Naive thymus-derived CD4-positive, alpha-beta T cell (primary cell): Measurements from ENCODE around the gene MAN1A1. TPM values are rescaled to one million over a fixed set of nuclear protein-coding genes. Genes with fewer than 3 reads are reported as not detected.

Experiments used
- ATAC-seq: fragments of 150-1000 bp; cut with Tn5 transposase; 2 replicates; pipeline ENCODE4 v1.10.0; 2021; ENCODE audit warnings: mild to moderate bottlenecking, moderate library complexity
- CTCF ChIA-PET: fragments of 350-600 bp; sonication (Branson Sonifier 250); formaldehyde crosslinking; loops from one replicate; lab custom pipeline; 2021; ENCODE audit warnings: antibody characterized with exemption; lab: Charles Lee
- POLR2A ChIA-PET: fragments of 350-600 bp; sonication (Branson Sonifier 250); formaldehyde crosslinking; loops from one replicate; lab custom pipeline; 2021; ENCODE audit warnings: antibody characterized with exemption, inconsistent platforms; lab: Charles Lee
- DNase-seq, 9 donors: peaks; one replicate each; pipeline versions ENCODE4 v3.0.0 to v3.0.0-alpha.2; 2020 to 2022; ENCODE audit warnings: mixed read lengths in 1 of 9
- H3K27ac ChIP-seq: one replicate; pipeline ENCODE4 v1.7.0; 2013; ENCODE audit warnings: mild to moderate bottlenecking, low read depth, low read length, moderate library complexity
- H3K27me3 ChIP-seq, 2 donors: one replicate each; pipeline ENCODE4 v1.7.0; 2013; ENCODE audit warnings: low read length in 2 of 2, mild to moderate bottlenecking in 2 of 2, moderate library complexity in 2 of 2; ENCODE audit not compliant: control insufficient read depth in 2 of 2, insufficient read depth in 2 of 2
- H3K36me3 ChIP-seq, 3 experiments: 1 replicate in 2 of 3; 2 replicates in 1 of 3; pipeline ENCODE4 v1.7.0; 2013; ENCODE audit warnings: low read length in 3 of 3, mild to moderate bottlenecking in 3 of 3, moderate library complexity in 1 of 3; ENCODE audit not compliant: insufficient read depth in 3 of 3, control insufficient read depth in 2 of 3
- H3K4me1 ChIP-seq, 2 donors: one replicate each; pipeline ENCODE4 v1.7.0; 2013; ENCODE audit warnings: low read length in 2 of 2, mild to moderate bottlenecking in 2 of 2, moderate library complexity in 1 of 2; ENCODE audit not compliant: control insufficient read depth in 2 of 2, insufficient read depth in 2 of 2
- H3K4me3 ChIP-seq: 2 replicates; pipeline ENCODE4 v1.7.0; 2013; ENCODE audit warnings: mild to moderate bottlenecking, low read length
- H3K9me3 ChIP-seq, 3 experiments: 1 replicate in 2 of 3; 2 replicates in 1 of 3; pipeline ENCODE4 v1.7.0; 2013; ENCODE audit warnings: low read length in 3 of 3; ENCODE audit not compliant: control insufficient read depth in 2 of 3
- H3K27ac Mint-ChIP-seq, 9 donors: one replicate each; pipeline ENCODE4 v1.8.0; 2020 to 2022; ENCODE audit warnings: mixed read lengths in 9 of 9, mild to moderate bottlenecking in 8 of 9, moderate library complexity in 5 of 9, inconsistent platforms in 2 of 9
- H3K27me3 Mint-ChIP-seq, 5 donors: one replicate each; pipeline ENCODE4 v1.8.0; 2021 to 2022; ENCODE audit warnings: mixed read lengths in 5 of 5, mild to moderate bottlenecking in 1 of 5
- H3K36me3 Mint-ChIP-seq, 5 donors: one replicate each; pipeline ENCODE4 v1.8.0; 2020 to 2022; ENCODE audit warnings: mixed read lengths in 5 of 5, mild to moderate bottlenecking in 3 of 5, inconsistent platforms in 1 of 5
- H3K4me1 Mint-ChIP-seq, 7 donors: one replicate each; pipeline ENCODE4 v1.8.0; 2020 to 2022; ENCODE audit warnings: mixed read lengths in 7 of 7, mild to moderate bottlenecking in 3 of 7, inconsistent platforms in 1 of 7
- H3K4me3 Mint-ChIP-seq, 10 donors: one replicate each; pipeline ENCODE4 v1.8.0; 2020 to 2022; ENCODE audit warnings: mild to moderate bottlenecking in 10 of 10, mixed read lengths in 10 of 10, moderate library complexity in 6 of 10, inconsistent platforms in 2 of 10
- H3K9me3 Mint-ChIP-seq, 11 donors: one replicate each; pipeline ENCODE4 v1.8.0; 2020 to 2022; ENCODE audit warnings: mixed read lengths in 11 of 11, mild to moderate bottlenecking in 4 of 11, inconsistent platforms in 1 of 11, moderate library complexity in 1 of 11
- intact Hi-C, 2 donors: fragments of 100-400 bp; cut with micrococcal nuclease; formaldehyde crosslinking; loops; one replicate each; pipeline ENCODE4 v1.15.1; 2023
- polyA plus RNA-seq, 2 donors: library from polyadenylated mRNA; unstranded; fragments of 300-500 nt; fragmentation: Illumina TruSeq; gene quantifications; one replicate each; pipeline ENCODE4 v1.2.3, GENCODE V29; 2021
- total RNA-seq, 6 experiments: library from RNA in 5 of 6; stranded (reverse) in 5 of 6; gene quantifications; 1 replicate in 5 of 6; 2 replicates in 1 of 6; pipeline ENCODE4 v1.2.3 and lab custom pipeline; 2021 to 2026

MAN1A1 gene
- total and polyA plus RNA-seq, 7 experiments from 2014 or later, result 5.4 to 22.3 (median 8.4) TPM

GRCh38 chr6:119353696-119354095 is 4.1 kb upstream of the MAN1A1 start:
- no peak overlapping the region for H3K4me3 Mint-ChIP-seq
- no peaks in the 10 kb centered on the region for H3K9me3 Mint-ChIP-seq
- Histone ChIP-seq H3K9me3 (no peaks in the 10 kb centered on the region), H3K4me3 (no peak overlapping the region), H3K27me3 (no peaks in the 10 kb centered on the region), H3K36me3 (peaks cover 0 to 9% (median 0%) of the 10 kb centered on the region in 3 experiments), H3K27ac (no peak overlapping the region), H3K4me1 (peaks cover 0 to 9% of the 10 kb centered on the region in 2 donors)
- ChIA-PET CTCF (interaction anchor here (1.1 kb wide), 1 partner anchor 243 kb away, joined by 4 read pairs; no protein-coding TSS in a partner anchor), POLR2A (no interaction called here)
- H3K4me1 Mint-ChIP-seq, result peaks cover 0 to 22% (median 16%) of the 10 kb centered on the region in 7 donors
- H3K27me3 Mint-ChIP-seq, result no peaks in the 10 kb centered on the region
- intact Hi-C loops, result loop anchor here (5.0 to 10.0 kb wide), 3 partner anchors 226 to 701 kb away; no protein-coding TSS in a partner anchor
- H3K27ac Mint-ChIP-seq, result no peak overlapping the region
- H3K36me3 Mint-ChIP-seq, result peaks cover 0 to 9% (median 0%) of the 10 kb centered on the region in 5 donors
- no peak for ATAC-seq
- no peak for DNase-seq

GRCh38 chr6:119352001-119352400 is 2.4 kb upstream of the MAN1A1 start:
- H3K9me3 ChIP-seq, result no peaks in the 10 kb centered on the region
- no peak for DNase-seq
- peaks cover 0 to 9% (median 0%) of the 10 kb centered on the region in 5 donors for H3K36me3 Mint-ChIP-seq
- peak overlapping the region in 1 of 10 donors; percentile 9 for H3K4me3 Mint-ChIP-seq
- ChIA-PET POLR2A (no interaction called here), CTCF (no interaction called here)
- no peaks in the 10 kb centered on the region for H3K27me3 ChIP-seq
- H3K27ac ChIP-seq, result no peak overlapping the region
- no peaks in the 10 kb centered on the region for H3K27me3 Mint-ChIP-seq
- peaks cover 0 to 35% (median 28%) of the 10 kb centered on the region in 7 donors for H3K4me1 Mint-ChIP-seq
- peaks cover 6 to 9% of the 10 kb centered on the region in 2 donors for H3K4me1 ChIP-seq
- no peaks in the 10 kb centered on the region for H3K9me3 Mint-ChIP-seq
- H3K4me3 ChIP-seq, result no peak overlapping the region
- intact Hi-C loops, result loop anchor here (5.0 to 10.0 kb wide), 3 partner anchors 225 to 703 kb away; no protein-coding TSS in a partner anchor
- no peak overlapping the region for H3K27ac Mint-ChIP-seq
- no peak for ATAC-seq
- peaks cover 0 to 9% (median 0%) of the 10 kb centered on the region in 3 experiments for H3K36me3 ChIP-seq

GRCh38 chr6:119350952-119351372 is 1.4 kb upstream of the MAN1A1 start:
- Histone ChIP-seq H3K27ac (peak overlapping the region; percentile 83), H3K27me3 (no peaks in the 10 kb centered on the region), H3K4me3 (peak overlapping the region; percentile 85), H3K9me3 (no peaks in the 10 kb centered on the region), H3K4me1 (peaks cover 9% of the 10 kb centered on the region in 2 donors), H3K36me3 (peaks cover 0 to 9% (median 0%) of the 10 kb centered on the region in 3 experiments)
- Mint-ChIP-seq H3K36me3 (peaks cover 0 to 15% (median 0%) of the 10 kb centered on the region in 5 donors), H3K27me3 (no peaks in the 10 kb centered on the region), H3K27ac (peak overlapping the region in 6 of 9 donors; percentile 51 to 96 (median 86)), H3K9me3 (no peaks in the 10 kb centered on the region), H3K4me3 (peak overlapping the region; percentile 82 to 99 (median 88)), H3K4me1 (peaks cover 8 to 46% (median 38%) of the 10 kb centered on the region in 7 donors)
- ChIA-PET CTCF (interaction anchor here (0.7 to 1.7 kb wide), 3 partner anchors 10 to 36 kb away, joined by 4 to 6 read pairs (median 6); no protein-coding TSS in a partner anchor), POLR2A (interaction anchor here (0.7 to 1.3 kb wide), 4 partner anchors 13 to 75 kb away, joined by 3 to 6 read pairs (median 4); no protein-coding TSS in a partner anchor)
- DNase-seq, result peak in 3 of 9 donors; percentile 20
- ATAC-seq, result no peak
- intact Hi-C loops, result loop anchor here (1.0 to 10.0 kb wide), 14 partner anchors 36 to 1984 kb away; partner anchors contain the start of genes TBC1D32 (in 2 of the 2) and NUS1 (in 1 of the 2)

- peaks cover 0 to 9% (median 0%) of the 10 kb centered on the region in 3 experiments for H3K36me3 ChIP-seq
- no peaks in the 10 kb centered on the region for H3K9me3 ChIP-seq
- Mint-ChIP-seq H3K36me3 (peaks cover 0 to 15% (median 0%) of the 10 kb centered on the region in 5 donors), H3K4me1 (peaks cover 8 to 51% (median 44%) of the 10 kb centered on the region in 7 donors), H3K27me3 (no peaks in the 10 kb centered on the region), H3K9me3 (no peaks in the 10 kb centered on the region), H3K4me3 (peak overlapping the region; percentile 82 to 99 (median 88)), H3K27ac (peak overlapping the region; percentile 77 to 96 (median 83))
- peaks cover 9% of the 10 kb centered on the region in 2 donors for H3K4me1 ChIP-seq
- H3K27ac ChIP-seq, result peak overlapping the region; percentile 83
- ChIA-PET CTCF (interaction anchor here (1.5 to 1.7 kb wide), 2 partner anchors 10 to 36 kb away, joined by 4 to 6 read pairs; no protein-coding TSS in a partner anchor), POLR2A (interaction anchor here (0.7 to 1.3 kb wide), 6 partner anchors 12 to 221 kb away, joined by 3 to 6 read pairs (median 3); no protein-coding TSS in a partner anchor)
- intact Hi-C loops, result loop anchor here (1.0 to 10.0 kb wide), 13 partner anchors 36 to 1984 kb away; partner anchors contain the start of genes TBC1D32 (in 2 of the 2) and NUS1 (in 1 of the 2)
- DNase-seq, result peak in 6 of 9 donors; percentile 51 to 77 (median 66)
- H3K4me3 ChIP-seq, result peak overlapping the region; percentile 85
- ATAC-seq, result peak; percentile 24
- H3K27me3 ChIP-seq, result no peaks in the 10 kb centered on the region
Measured at GRCh38 chr6:119350202-119350951, 816 bp upstream of the MAN1A1 start.

GRCh38 chr6:119348748-119349360 is 707 bp downstream of the MAN1A1 start:
- Mint-ChIP-seq H3K9me3 (no peaks in the 10 kb centered on the region), H3K4me3 (peak overlapping the region; percentile 82 to 99 (median 93)), H3K4me1 (peaks cover 8 to 65% (median 59%) of the 10 kb centered on the region in 7 donors), H3K27me3 (no peaks in the 10 kb centered on the region), H3K27ac (peak overlapping the region in 7 of 9 donors; percentile 13 to 94 (median 77)), H3K36me3 (peaks cover 0 to 13% (median 0%) of the 10 kb centered on the region in 5 donors)
- ATAC-seq (no peak), DNase-seq (peak in 8 of 9 donors; percentile 10 to 48 (median 41))
- no peaks in the 10 kb centered on the region for H3K9me3 ChIP-seq
- peaks cover 9% of the 10 kb centered on the region in 2 donors for H3K4me1 ChIP-seq
- ChIA-PET CTCF (no interaction called here), POLR2A (interaction anchor here (0.6 to 1.0 kb wide), 2 partner anchors 34 to 414 kb away, joined by 3 to 4 read pairs; no protein-coding TSS in a partner anchor)
- no peaks in the 10 kb centered on the region for H3K27me3 ChIP-seq
- intact Hi-C loops, result loop anchor here (1.0 to 10.0 kb wide), 17 partner anchors 10 to 1864 kb away; partner anchors contain the start of genes ASF1A (in 2 of the 2), MCM9 (in 2 of the 2), CEP85L (in 1 of the 2) and DCBLD1 (in 1 of the 2)
- peak overlapping the region; percentile 85 for H3K4me3 ChIP-seq
- peaks cover 0 to 9% (median 0%) of the 10 kb centered on the region in 3 experiments for H3K36me3 ChIP-seq
- peak overlapping the region; percentile 83 for H3K27ac ChIP-seq
